GM19467 (cell line): Measurements from ENCODE around the gene FAM120C.

Experiments used
- ATAC-seq: cut with Tn5 transposase; IDR thresholded peaks from one replicate; pipeline ENCODE4 v1.9.1; 2021; ENCODE audit warnings: mild to moderate bottlenecking, moderate library complexity; ENCODE audit not compliant: unreplicated experiment

Gene FAM120C

GRCh38 chrX:54182864-54183613, at the start of gene FAM120C:
FAM120C (minus strand) TSS chrX:54183254; CDS start chrX:54183198, 56 bp downstream.
- ATAC-seq: peak; percentile 30

- no peak for ATAC-seq
Measured at GRCh38 chrX:54230435-54231148, 47.5 kb upstream of the FAM120C start.

GRCh38 chrX:54223581-54223980, 40.5 kb upstream of the FAM120C start:
- no peak for ATAC-seq

GRCh38 chrX:54213603-54214002, 30.5 kb upstream of the FAM120C start:
- ATAC-seq: no peak

DNA sequence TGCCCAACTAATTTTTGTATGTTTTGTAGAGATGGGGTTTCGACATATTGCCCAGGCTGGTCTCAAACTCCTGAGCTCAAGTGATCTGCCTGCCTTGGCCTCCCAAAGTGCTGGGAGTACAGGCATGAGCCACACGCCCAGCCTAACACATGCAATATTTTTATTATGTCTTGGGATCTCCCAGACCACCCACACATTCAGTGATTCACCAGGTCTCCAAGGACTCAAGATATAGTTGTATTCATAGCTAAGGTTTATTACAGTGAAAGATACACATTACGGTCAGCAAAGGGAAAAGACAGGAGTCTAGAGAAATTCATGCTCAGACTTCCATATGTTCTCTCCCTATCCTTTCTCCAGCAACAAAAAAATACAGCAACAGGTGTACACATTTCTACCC, 25.5 kb upstream of the FAM120C start:
- ATAC-seq: no peak

DNA sequence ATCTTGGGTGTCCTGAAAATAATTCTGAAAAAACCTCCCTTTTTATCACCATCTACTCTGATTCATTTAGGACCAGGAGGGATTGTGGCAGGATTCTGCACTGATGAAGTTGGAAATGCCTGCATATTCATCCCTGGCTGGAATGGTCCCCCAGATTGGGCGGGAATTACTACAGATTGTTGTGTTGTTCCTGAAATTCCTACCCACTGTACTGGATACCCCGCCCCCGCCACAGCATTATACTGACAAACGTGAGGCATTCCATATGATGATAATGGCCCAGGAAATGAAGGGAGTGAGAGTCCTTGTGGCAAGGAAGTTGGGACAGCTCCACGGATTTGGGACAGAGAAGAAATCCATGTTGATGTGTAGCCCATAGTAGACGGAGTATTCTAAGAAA, 15.2 kb upstream of the FAM120C start:
- ATAC-seq: no peak

GRCh38 chrX:54194982-54195588, 12.0 kb upstream of the FAM120C start:
- no peak for ATAC-seq

GRCh38 chrX:54193085-54193821, 10.2 kb upstream of the FAM120C start:
- ATAC-seq: no peak

GRCh38 chrX:54184474-54184873, 1.4 kb upstream of the FAM120C start:
- no peak for ATAC-seq

GRCh38 chrX:54182194-54182863, 725 bp downstream of the FAM120C start:
- peak; percentile 70 for ATAC-seq

- ATAC-seq: no peak
Measured at GRCh38 chrX:54181202-54181953, 1.7 kb downstream of the FAM120C start.

- no peak for ATAC-seq
Measured at GRCh38 chrX:54180403-54180802, 2.7 kb downstream of the FAM120C start.

DNA sequence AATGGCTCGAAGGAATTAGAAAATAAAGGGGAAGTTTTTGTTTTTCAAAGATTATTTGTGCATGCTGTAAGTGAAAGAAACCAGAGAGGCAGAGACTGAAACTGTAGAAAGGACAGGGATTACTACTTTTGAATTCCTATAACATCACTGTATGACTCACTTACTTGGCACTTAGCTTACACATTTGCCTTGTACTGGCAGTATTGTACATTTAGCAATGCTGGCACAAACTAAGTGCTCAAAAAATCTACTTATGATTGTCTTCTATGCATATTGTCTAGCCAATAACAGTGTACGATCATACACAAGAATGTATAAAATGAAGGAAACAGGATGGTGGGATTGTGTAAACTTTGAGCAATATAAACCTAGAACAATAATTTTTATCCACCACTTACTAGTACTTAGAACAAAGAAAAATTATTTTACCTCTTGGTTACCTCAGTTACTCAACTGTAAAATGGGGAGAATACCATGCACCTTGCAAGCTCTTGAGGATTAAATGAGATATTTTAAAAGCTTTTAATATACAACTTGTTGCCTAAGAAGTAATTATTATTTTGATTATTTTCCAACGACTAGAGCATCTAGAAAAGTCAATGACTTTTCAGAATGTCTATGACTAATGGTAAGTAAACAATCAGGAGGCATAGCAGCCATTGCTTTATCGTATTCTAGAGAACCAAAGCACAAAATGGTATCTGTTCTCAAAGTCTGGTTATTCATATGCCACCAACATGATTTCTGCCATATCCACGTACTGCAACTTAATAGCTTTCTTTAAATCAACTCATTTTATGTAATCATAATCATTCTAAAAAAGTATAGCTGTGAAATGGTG, 4.7 kb downstream of the FAM120C start:
- no peak for ATAC-seq

- ATAC-seq: no peak
Measured at GRCh38 chrX:54177306-54177705, 5.7 kb downstream of the FAM120C start.

DNA sequence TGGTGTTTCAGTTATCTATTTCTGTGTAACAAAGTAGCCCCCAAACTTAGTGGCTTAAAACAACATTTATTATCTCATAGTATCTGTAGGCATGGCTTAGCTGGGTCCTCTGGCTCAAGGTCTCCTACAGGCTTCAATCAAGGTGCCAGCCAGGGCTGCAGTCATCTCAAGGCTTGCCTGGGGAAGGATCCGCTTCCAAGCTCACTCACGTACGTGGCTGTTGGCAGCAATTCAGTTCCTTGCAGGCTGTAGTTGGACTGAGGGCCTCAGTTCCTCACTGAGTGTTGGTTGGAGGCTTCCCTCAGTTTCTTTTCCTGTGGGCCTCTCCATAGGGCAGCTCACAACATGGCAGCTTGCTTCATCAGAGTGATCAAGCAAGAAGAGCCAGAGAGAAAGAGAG, 9.3 kb downstream of the FAM120C start:
- ATAC-seq: no peak

DNA sequence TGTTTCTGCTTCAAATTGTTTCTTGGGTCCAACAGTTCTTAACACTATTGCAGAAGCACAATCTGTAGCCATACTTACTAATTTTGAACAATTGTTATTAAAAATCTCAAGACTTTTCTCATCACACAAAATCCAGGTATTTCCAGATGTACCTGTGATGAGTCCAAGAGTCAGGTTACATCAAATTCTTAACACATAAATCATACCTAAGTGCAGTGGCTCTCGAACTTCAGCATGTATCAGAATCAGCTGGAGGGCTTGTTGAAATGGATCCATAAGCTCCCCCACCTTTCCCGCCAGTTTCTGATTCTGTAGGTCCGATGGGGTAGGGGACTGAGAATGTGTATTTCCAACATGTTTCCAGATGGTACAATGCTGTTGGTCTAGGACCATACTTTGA, 10.6 kb downstream of the FAM120C start:
- ATAC-seq: no peak

- no peak for ATAC-seq
Measured at GRCh38 chrX:54171527-54172250, 11.4 kb downstream of the FAM120C start.

- ATAC-seq: no peak
Measured at GRCh38 chrX:54171091-54171490, 12.0 kb downstream of the FAM120C start.
